Measurements from ENCODE around the gene ZNF566. TPM values are rescaled to one million over a fixed set of nuclear protein-coding genes. Genes with fewer than 3 reads are reported as not detected.

The ZNF566 gene
- total and polyA plus RNA-seq, 2 donors (not counting 3 experiments of a cell fraction or from before 2014, with no cell fraction given): 4.7 to 8.5 TPM

Other genes starting within 250 kb of the ZNF566 start
- gene ZFP14, start 110.4 kb downstream of the ZNF566 start, total RNA-seq: 2.6 and 3.1 TPM in 2 replicates
- gene ZFP14, start 110.4 kb downstream of the ZNF566 start, polyA plus RNA-seq: 0.33 and 0.59 TPM in 2 replicates
- gene ZFP82, start 70.9 kb downstream of the ZNF566 start, total RNA-seq: 3.7 and 3.9 TPM in 2 replicates
- 1.4 and 1.8 TPM in 2 replicates for gene ZFP82, start 70.9 kb downstream of the ZNF566 start, polyA plus RNA-seq
- gene ZNF260, start 38.7 kb upstream of the ZNF566 start, total RNA-seq: 10.5 and 13.9 TPM in 2 replicates
- gene ZNF260, start 38.7 kb upstream of the ZNF566 start, polyA plus RNA-seq: 2.4 and 2.7 TPM in 2 replicates
- 5.3 and 8.4 TPM in 2 replicates for gene ZNF529, start 83.7 kb upstream of the ZNF566 start, total RNA-seq
- gene ZNF529, start 83.7 kb upstream of the ZNF566 start, polyA plus RNA-seq: 4.1 and 4.9 TPM in 2 replicates
- gene ZNF382, start 115.8 kb upstream of the ZNF566 start, total RNA-seq: 4.2 and 4.3 TPM in 2 replicates
- 1.4 and 1.8 TPM in 2 replicates for gene ZNF382, start 115.8 kb upstream of the ZNF566 start, polyA plus RNA-seq
- gene ZNF461, start 177.3 kb upstream of the ZNF566 start, total RNA-seq: 6.8 and 7.0 TPM in 2 replicates
- 1.1 and 2.4 TPM in 2 replicates for gene ZNF461, start 177.3 kb upstream of the ZNF566 start, polyA plus RNA-seq
- gene ZNF567, start 198.1 kb upstream of the ZNF566 start, total RNA-seq: 4.4 and 5.9 TPM in 2 replicates
- gene ZNF567, start 198.1 kb upstream of the ZNF566 start, polyA plus RNA-seq: 2.6 and 3.4 TPM in 2 replicates